ENCODE measurements around the gene LDB2. TPM values are rescaled to one million over a fixed set of nuclear protein-coding genes. Genes with fewer than 3 reads are reported as not detected.

LDB2 gene
- total RNA-seq, 1 experiment from 2014 or later: not detected

- no peak for TF ChIP-seq CTCF (IDR thresholded peaks at IDR 0.05; ENCODE audit: unreplicated experiment)
- H3K4me3 Mint-ChIP-seq (ENCODE audit: low read depth, unreplicated experiment): no peak overlapping the region
- CTCF ChIA-PET: interaction anchor here (0.7 kb wide), 1 partner anchor 203 kb away, joined by 6 read pairs; no protein-coding TSS in a partner anchor
- no peak overlapping the region for H3K27ac Mint-ChIP-seq (ENCODE audit: unreplicated experiment)
- no peaks in the 10 kb centered on the region for H3K4me1 Mint-ChIP-seq (ENCODE audit: low read depth, unreplicated experiment)
- no peak for DNase-seq
- intact Hi-C loops (cut with micrococcal nuclease; ENCODE audit: unreplicated experiment): no loop called here
- no TSS peak for BruUV-seq (replicated peaks)
- H3K36me3 Mint-ChIP-seq (ENCODE audit: insufficient read depth, unreplicated experiment): no peaks in the 10 kb centered on the region
- H3K9me3 Mint-ChIP-seq (ENCODE audit: low read depth, unreplicated experiment): peaks cover 9% of the 10 kb centered on the region
- H3K27me3 Mint-ChIP-seq (ENCODE audit: unreplicated experiment): peaks cover 12% of the 10 kb centered on the region
These were observed 389.5 kb downstream of the LDB2 start for GRCh38 chr4:16508968-16509367.

- TF ChIP-seq CTCF (IDR thresholded peaks at IDR 0.05; ENCODE audit: unreplicated experiment): no peak
- Mint-ChIP-seq H3K36me3 (ENCODE audit: insufficient read depth, unreplicated experiment) (no peaks in the 10 kb centered on the region), H3K4me3 (ENCODE audit: low read depth, unreplicated experiment) (no peak overlapping the region), H3K27ac (ENCODE audit: unreplicated experiment) (no peak overlapping the region), H3K9me3 (ENCODE audit: low read depth, unreplicated experiment) (peaks cover 6% of the 10 kb centered on the region), H3K4me1 (ENCODE audit: low read depth, unreplicated experiment) (no peaks in the 10 kb centered on the region), H3K27me3 (ENCODE audit: unreplicated experiment) (no peaks in the 10 kb centered on the region)
- no TSS peak for BruUV-seq (replicated peaks)
- DNase-seq: no peak
- CTCF ChIA-PET: no interaction called here
- intact Hi-C loops (cut with micrococcal nuclease; ENCODE audit: unreplicated experiment): no loop called here
These were observed 392.7 kb downstream of the LDB2 start for GRCh38 chr4:16505726-16506125.

- CTCF ChIA-PET: no interaction called here
- H3K9me3 Mint-ChIP-seq (ENCODE audit: low read depth, unreplicated experiment): peaks cover 6% of the 10 kb centered on the region
- H3K36me3 Mint-ChIP-seq (ENCODE audit: insufficient read depth, unreplicated experiment): no peaks in the 10 kb centered on the region
- TF ChIP-seq CTCF (IDR thresholded peaks at IDR 0.05; ENCODE audit: unreplicated experiment): no peak
- intact Hi-C loops (cut with micrococcal nuclease; ENCODE audit: unreplicated experiment): no loop called here
- no peaks in the 10 kb centered on the region for H3K27me3 Mint-ChIP-seq (ENCODE audit: unreplicated experiment)
- H3K27ac Mint-ChIP-seq (ENCODE audit: unreplicated experiment): no peak overlapping the region
- no peak overlapping the region for H3K4me3 Mint-ChIP-seq (ENCODE audit: low read depth, unreplicated experiment)
- no peaks in the 10 kb centered on the region for H3K4me1 Mint-ChIP-seq (ENCODE audit: low read depth, unreplicated experiment)
- BruUV-seq (replicated peaks): no TSS peak
- DNase-seq: no peak
These were observed 393.2 kb downstream of the LDB2 start for GRCh38 chr4:16505267-16505666.

GRCh38 chr4:16503421-16504100 lies 394.9 kb downstream of the LDB2 start:
- no TSS peak for BruUV-seq (replicated peaks)
- TF ChIP-seq CTCF (IDR thresholded peaks at IDR 0.05; ENCODE audit: unreplicated experiment): no peak
- CTCF ChIA-PET: no interaction called here
- no peaks in the 10 kb centered on the region for H3K36me3 Mint-ChIP-seq (ENCODE audit: insufficient read depth, unreplicated experiment)
- intact Hi-C loops (cut with micrococcal nuclease; ENCODE audit: unreplicated experiment): no loop called here
- peaks cover 6% of the 10 kb centered on the region for H3K9me3 Mint-ChIP-seq (ENCODE audit: low read depth, unreplicated experiment)
- DNase-seq: no peak
- no peaks in the 10 kb centered on the region for H3K4me1 Mint-ChIP-seq (ENCODE audit: low read depth, unreplicated experiment)
- peaks cover 1% of the 10 kb centered on the region for H3K27me3 Mint-ChIP-seq (ENCODE audit: unreplicated experiment)
- no peak overlapping the region for H3K27ac Mint-ChIP-seq (ENCODE audit: unreplicated experiment)
- no peak overlapping the region for H3K4me3 Mint-ChIP-seq (ENCODE audit: low read depth, unreplicated experiment)

Data from Calu3 (cell line).